GM12873 (cell line): Measurements from ENCODE around the gene PSMF1.

Experiments
- CTCF ChIP-seq: IDR thresholded peaks from 2 replicates; pipeline ENCODE4 v1.5.1; 2012; ENCODE audit warnings: low read depth, mild to moderate bottlenecking, moderate library complexity, low read length, control low read depth; ENCODE audit not compliant: insufficient read depth; ENCODE audit errors: missing control alignments

The PSMF1 gene

GRCh38 chr20:1215386-1216170 lies 97.2 kb downstream of the PSMF1 start:
- TF ChIP-seq CTCF: no peak
